Measurements from ENCODE around the gene AK3. TPM values are rescaled to one million over a fixed set of nuclear protein-coding genes. Genes with fewer than 3 reads are reported as not detected.
"Not testable (repeated sequence)": the region's sequence is repeated elsewhere in the genome, so short reads cannot be mapped to it uniquely, and the experiment has no call there.

The AK3 gene
- total RNA-seq, 2 donors from 2014 or later, result 36.9 to 37.1 TPM

DNA sequence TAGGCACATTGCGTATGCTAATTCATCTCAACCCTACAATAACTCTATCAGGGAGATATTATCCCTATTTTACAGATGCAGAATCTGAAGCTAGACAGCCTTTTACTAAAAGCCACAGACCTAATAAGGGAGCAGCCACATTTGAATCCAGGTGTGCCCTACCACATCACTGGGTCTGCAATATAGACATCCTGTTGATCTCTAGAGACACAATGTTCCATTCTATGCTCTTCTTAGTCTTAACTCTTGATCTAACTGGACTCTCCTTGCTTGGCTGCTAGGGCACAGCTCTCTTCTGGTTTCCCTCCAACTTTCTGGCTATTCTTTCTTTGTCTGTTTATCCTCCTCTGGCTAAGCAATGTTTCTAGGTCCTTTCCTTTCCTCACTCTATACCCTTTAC, 73.3 kb downstream of the AK3 start:
- ATAC-seq (replicated peaks in 1 of 2), result no peak
- Mint-ChIP-seq H3K9me3 (no peaks in the 10 kb centered on the region), H3K27ac (no peak overlapping the region), H3K4me3 (no peak overlapping the region), H3K27me3 (ENCODE audit: low read depth) (no peaks in the 10 kb centered on the region), H3K4me1 (ENCODE audit: low read depth) (peaks cover 78% of the 10 kb centered on the region), H3K36me3 (ENCODE audit: insufficient read depth in 2 of 2) (no peaks in the 10 kb centered on the region)
- DNase-seq, result no peak

DNA sequence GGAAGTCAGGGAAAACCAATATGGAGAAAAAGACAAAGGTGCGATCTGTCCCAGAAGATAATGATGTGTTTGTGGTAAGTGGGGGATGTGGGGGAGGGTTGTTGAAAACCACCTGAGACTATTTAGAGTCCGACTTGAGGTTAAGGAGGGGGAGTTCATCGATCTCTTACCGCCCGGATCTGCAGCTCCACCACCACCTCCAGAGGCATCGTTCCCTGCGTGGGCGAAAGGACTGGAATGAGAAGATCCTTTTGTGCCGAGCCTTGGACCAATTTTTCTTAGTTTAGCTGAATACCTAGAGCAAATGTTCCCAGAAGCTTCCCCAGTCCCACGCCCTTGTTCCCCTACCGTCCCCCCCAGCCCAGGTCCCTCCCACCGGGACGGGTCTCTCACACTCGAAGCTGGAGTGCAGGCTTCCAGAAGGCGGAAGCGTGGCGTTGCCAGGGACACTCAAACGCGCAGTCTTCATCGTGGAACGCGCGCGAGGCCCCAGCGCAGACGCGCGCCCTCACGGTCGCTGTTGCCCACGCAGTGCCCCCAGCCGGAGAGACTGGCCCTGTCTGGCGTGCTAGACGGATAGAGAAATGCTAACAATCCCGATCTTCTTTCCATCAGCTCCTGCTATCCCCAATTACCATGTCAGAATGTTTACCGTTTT, 74.8 kb downstream of the AK3 start, which contains the start of gene SPATA6L:
SPATA6L (minus strand) TSS at position 439 of the 658 bp plus-strand sequence; CDS start at position 209, 230 bp downstream.
- Mint-ChIP-seq H3K36me3 (ENCODE audit: insufficient read depth in 2 of 2) (no peaks in the 10 kb centered on the region), H3K9me3 (no peaks in the 10 kb centered on the region), H3K27me3 (ENCODE audit: low read depth) (no peaks in the 10 kb centered on the region), H3K4me3 (peak within 1 kb of the TSS; percentile 81 to 97), H3K4me1 (ENCODE audit: low read depth) (peaks cover 88% of the 10 kb centered on the region), H3K27ac (peak within 1 kb of the TSS; percentile 86)
- DNase-seq, result peak; percentile 48 to 50
- ATAC-seq (replicated peaks in 1 of 2), result peak; percentile 46 to 47

DNA sequence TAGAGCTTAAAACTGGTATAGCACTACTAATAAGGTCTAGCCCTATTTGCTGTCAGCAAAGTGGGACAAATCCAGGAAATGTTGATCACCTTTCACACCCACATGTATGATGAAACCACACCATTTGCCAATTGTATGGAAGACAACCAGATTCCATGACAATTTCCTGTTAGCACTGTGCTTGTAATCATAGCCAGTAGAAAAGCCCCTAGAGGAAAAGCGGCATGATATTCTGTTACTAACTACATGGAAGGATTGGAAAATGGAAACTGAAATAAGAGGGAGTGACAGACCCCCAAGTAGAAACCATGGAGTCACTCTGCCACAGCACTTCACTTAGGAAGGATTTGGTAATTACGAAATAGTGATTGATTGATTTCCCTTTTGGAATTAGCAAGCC, 75.6 kb downstream of the AK3 start:
- no peaks in the 10 kb centered on the region for H3K27me3 Mint-ChIP-seq (ENCODE audit: low read depth)
- peak overlapping the region; percentile 50 for H3K27ac Mint-ChIP-seq
- no peak for ATAC-seq (replicated peaks in 1 of 2)
- peak overlapping the region; percentile 81 to 97 for H3K4me3 Mint-ChIP-seq
- DNase-seq, result no peak
- peaks cover 82% of the 10 kb centered on the region for H3K4me1 Mint-ChIP-seq (ENCODE audit: low read depth)
- no peaks in the 10 kb centered on the region for H3K36me3 Mint-ChIP-seq (ENCODE audit: insufficient read depth in 2 of 2)
- no peaks in the 10 kb centered on the region for H3K9me3 Mint-ChIP-seq

DNA sequence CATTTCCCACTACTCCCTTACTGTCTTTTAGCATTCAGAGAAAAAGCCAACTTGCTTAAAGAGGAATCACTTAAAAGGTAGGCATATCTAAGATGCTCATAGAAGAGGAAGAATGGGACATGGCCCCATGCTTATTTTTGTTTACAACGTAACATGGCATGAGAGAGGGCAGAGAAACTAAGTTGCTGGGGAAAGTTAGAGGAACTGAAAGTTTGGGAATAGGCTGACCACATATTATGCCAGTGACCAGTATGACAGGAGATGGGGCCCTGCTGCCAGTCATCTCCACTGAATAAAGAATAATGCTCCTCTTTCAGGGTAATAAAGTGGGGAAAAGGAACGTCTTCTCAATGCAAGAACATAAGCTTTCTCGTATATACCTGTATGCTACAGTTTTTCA, 77.0 kb downstream of the AK3 start:
- no peaks in the 10 kb centered on the region for H3K9me3 Mint-ChIP-seq
- H3K27ac Mint-ChIP-seq, result no peak overlapping the region
- peaks cover 0 to 2% of the 10 kb centered on the region in 2 donors for H3K36me3 Mint-ChIP-seq (ENCODE audit: insufficient read depth in 2 of 2)
- H3K27me3 Mint-ChIP-seq (ENCODE audit: low read depth), result no peaks in the 10 kb centered on the region
- H3K4me1 Mint-ChIP-seq (ENCODE audit: low read depth), result peaks cover 77% of the 10 kb centered on the region
- ATAC-seq (replicated peaks in 1 of 2) (no peak), DNase-seq (no peak)
- peak overlapping the region in 1 of 2 donors; percentile 87 for H3K4me3 Mint-ChIP-seq

DNA sequence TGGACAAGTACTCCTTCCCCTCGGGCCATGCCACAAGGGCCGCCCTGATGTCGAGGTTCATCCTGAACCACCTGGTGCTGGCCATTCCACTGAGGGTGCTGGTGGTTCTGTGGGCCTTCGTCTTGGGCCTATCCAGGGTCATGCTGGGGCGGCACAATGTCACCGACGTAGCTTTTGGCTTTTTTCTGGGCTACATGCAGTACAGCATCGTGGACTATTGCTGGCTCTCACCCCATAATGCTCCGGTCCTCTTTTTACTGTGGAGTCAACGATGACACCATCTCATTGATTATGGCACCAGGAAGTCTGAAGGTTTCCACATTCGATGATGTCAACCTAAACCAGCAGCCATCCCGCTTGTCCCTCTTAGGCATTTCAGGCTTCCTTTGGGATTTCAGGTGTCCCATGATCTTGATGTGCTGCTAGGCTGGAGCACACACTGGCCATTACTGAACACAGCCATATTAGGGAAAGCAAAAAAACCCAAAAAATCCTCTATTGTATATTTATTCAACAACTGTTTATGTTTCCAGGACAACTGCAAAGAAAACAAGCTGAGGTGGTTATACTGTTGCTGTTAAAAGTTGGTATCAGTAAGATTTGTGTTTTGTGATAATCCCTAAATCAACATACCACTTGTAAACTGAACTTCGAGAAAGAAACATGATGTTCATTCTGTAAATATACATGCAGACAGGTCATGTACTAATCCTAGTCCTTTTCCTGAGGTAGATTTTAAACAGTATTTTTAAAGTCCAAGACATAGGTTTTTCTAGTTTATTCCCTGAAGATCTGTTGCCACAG, 77.8 kb downstream of the AK3 start:
- DNase-seq (no peak), ATAC-seq (replicated peaks in 1 of 2) (peak in 1 of 2 donors; percentile 4)
- H3K4me1 Mint-ChIP-seq (ENCODE audit: low read depth), result peaks cover 71% of the 10 kb centered on the region
- H3K36me3 Mint-ChIP-seq (ENCODE audit: insufficient read depth in 2 of 2), result peaks cover 0 to 2% of the 10 kb centered on the region in 2 donors
- peak overlapping the region; percentile 87 to 90 for H3K4me3 Mint-ChIP-seq
- no peaks in the 10 kb centered on the region for H3K27me3 Mint-ChIP-seq (ENCODE audit: low read depth)
- peak overlapping the region; percentile 66 for H3K27ac Mint-ChIP-seq
- no peaks in the 10 kb centered on the region for H3K9me3 Mint-ChIP-seq

DNA sequence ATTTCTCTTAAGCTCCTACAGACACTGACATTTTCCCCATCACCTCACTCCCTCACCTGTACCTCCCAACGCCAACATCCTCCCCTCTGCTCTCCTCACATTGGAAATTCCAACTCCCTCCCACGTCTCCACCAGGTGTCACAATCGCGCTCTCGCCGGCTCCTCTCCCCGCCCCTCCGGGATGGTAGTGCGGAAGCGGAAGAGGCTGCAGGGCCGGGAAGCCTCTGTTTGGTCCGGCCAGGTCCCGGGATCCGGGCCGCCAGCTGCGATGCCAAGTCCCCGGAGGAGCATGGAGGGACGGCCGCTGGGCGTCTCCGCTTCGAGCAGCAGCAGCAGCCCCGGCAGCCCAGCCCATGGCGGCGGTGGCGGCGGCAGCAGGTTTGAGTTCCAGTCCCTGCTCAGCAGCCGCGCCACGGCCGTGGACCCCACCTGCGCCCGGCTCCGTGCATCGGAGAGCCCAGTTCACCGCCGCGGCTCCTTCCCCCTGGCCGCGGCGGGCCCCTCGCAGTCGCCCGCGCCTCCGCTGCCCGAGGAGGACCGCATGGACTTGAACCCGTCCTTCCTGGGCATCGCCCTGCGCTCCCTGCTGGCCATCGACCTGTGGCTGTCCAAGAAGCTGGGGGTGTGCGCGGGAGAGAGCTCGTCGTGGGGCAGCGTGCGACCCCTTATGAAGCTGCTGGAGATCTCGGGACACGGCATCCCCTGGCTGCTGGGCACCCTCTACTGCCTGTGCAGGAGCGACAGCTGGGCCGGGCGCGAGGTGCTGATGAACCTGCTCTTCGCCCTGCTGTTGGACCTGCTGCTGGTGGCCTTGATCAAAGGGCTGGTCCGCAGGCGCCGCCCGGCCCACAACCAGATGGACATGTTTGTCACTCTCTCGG, 78.7 kb downstream of the AK3 start, which contains the start of gene PLPP6:
PLPP6 (plus strand) TSS at position 187 of the 881 bp plus-strand sequence; CDS start at position 269, 82 bp downstream.
- ATAC-seq (replicated peaks in 1 of 2), result peak; percentile 79 to 89
- peaks cover 63% of the 10 kb centered on the region for H3K4me1 Mint-ChIP-seq (ENCODE audit: low read depth)

DNA sequence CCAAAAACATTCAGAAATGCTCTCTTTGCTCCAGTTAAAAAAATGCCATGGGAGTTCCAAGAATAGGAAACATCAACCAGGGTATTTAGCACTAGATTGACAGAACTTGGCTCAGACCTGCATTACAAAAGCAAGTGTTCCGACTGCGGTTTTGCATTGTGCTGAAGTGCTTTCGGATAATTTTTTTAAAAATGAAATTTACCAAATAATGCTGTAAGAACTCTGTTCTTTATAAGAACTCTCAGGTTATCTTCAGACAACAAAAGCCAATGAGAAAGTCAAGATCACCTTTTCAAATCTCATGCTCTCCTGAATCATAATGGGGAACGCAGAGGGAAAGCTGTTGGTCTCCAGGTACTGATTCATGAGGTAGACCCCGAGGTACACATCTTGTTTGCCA, 79.4 kb downstream of the AK3 start:
- Mint-ChIP-seq H3K4me1 (ENCODE audit: low read depth) (peaks cover 55% of the 10 kb centered on the region), H3K9me3 (no peaks in the 10 kb centered on the region), H3K27me3 (ENCODE audit: low read depth) (no peaks in the 10 kb centered on the region), H3K27ac (peak overlapping the region; percentile 21), H3K4me3 (peak overlapping the region; percentile 87 to 90), H3K36me3 (ENCODE audit: insufficient read depth in 2 of 2) (peaks cover 0 to 2% of the 10 kb centered on the region in 2 donors)
- ATAC-seq (replicated peaks in 1 of 2), result no peak
- DNase-seq, result no peak

More for the DNA sequence above, 78.7 kb downstream of the AK3 start, which contains the start of gene PLPP6:
- no peaks in the 10 kb centered on the region for H3K27me3 Mint-ChIP-seq (ENCODE audit: low read depth)
- H3K36me3 Mint-ChIP-seq (ENCODE audit: insufficient read depth in 2 of 2), result peaks cover 0 to 2% of the 10 kb centered on the region in 2 donors
- peak within 1 kb of the TSS; percentile 87 to 90 for H3K4me3 Mint-ChIP-seq
- H3K27ac Mint-ChIP-seq, result peak within 1 kb of the TSS; percentile 66
- DNase-seq, result peak; percentile 76 to 82
- no peaks in the 10 kb centered on the region for H3K9me3 Mint-ChIP-seq

DNA sequence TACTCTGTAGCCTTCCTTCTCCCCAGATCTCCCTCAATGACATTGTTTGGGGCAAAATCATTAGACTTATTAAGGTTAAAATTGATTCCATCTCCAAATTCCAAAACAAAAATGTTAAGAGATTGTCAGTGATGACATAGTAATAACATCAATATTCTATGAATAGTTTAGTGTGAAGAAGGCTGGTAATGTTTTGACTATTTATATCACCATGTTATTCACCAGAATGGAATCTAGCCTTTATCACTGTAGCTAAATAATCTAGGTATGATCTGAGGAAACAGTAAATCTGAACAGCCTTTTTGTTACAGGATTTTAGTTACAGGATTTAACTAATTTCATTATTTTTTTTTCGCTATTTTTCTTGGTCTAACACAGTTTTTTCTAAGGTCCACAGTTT, 79.8 kb downstream of the AK3 start:
- no peaks in the 10 kb centered on the region for H3K27me3 Mint-ChIP-seq (ENCODE audit: low read depth)
- no peak for ATAC-seq (replicated peaks in 1 of 2)
- peaks cover 0 to 2% of the 10 kb centered on the region in 2 donors for H3K36me3 Mint-ChIP-seq (ENCODE audit: insufficient read depth in 2 of 2)
- H3K27ac Mint-ChIP-seq, result peak overlapping the region; percentile 21
- peak overlapping the region; percentile 87 to 90 for H3K4me3 Mint-ChIP-seq
- H3K9me3 Mint-ChIP-seq, result no peaks in the 10 kb centered on the region
- peaks cover 51% of the 10 kb centered on the region for H3K4me1 Mint-ChIP-seq (ENCODE audit: low read depth)
- no peak for DNase-seq

DNA sequence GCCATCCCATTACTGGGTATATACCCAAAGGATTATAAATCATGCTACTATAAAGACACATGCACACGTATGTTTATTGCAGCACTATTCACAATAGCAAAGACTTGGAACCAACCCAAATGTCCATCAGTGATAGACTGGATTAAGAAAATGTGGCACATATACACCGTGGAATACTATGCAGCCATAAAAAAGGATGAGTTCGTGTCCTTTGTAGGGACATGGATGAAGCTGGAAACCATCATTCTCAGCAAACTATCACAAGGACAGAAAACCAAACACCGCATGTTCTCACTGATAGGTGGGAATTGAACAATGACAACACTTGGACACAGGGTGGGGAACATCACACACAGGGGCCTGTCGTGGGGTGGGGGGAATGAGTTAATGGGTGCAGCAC, 80.3 kb downstream of the AK3 start:
- peaks cover 46% of the 10 kb centered on the region for H3K4me1 Mint-ChIP-seq (ENCODE audit: low read depth)
- not testable (repeated sequence) for DNase-seq; H3K9me3 Mint-ChIP-seq; H3K27me3 Mint-ChIP-seq (ENCODE audit: low read depth); H3K27ac Mint-ChIP-seq; ATAC-seq (replicated peaks in 1 of 2); H3K4me3 Mint-ChIP-seq; H3K36me3 Mint-ChIP-seq (ENCODE audit: insufficient read depth in 2 of 2)

Other genes with a start within 250 kb of the AK3 start
- 1 to 10 TPM; 4.3 to 4.8 TPM for gene PLPP6, start 78.9 kb downstream of the AK3 start, total RNA-seq
- gene SPATA6L, start 74.7 kb downstream of the AK3 start, total RNA-seq, result under 1 TPM; 0.60 to 0.90 TPM
- 10 to 100 TPM in 1 of 2 donors, 1 to 10 TPM in 1; 9.3 to 11.0 TPM for gene CDC37L1, start 61.6 kb downstream of the AK3 start, total RNA-seq
- gene RCL1, start 51.7 kb upstream of the AK3 start, total RNA-seq, result 10 to 100 TPM; 29.7 to 38.8 TPM
- 10 to 100 TPM; 30.3 to 31.9 TPM for gene JAK2, start 244.1 kb upstream of the AK3 start, total RNA-seq